ENCODE measurements around the gene PHYKPL.

- no peak for TF ChIP-seq CTCF (IDR thresholded peaks at IDR 0.05; ENCODE audit: extremely low read depth in 1 of 2, insufficient read depth in 1 of 2, low read depth in 1 of 2, low read length in 2 of 2)
- no peak for TF ChIP-seq POLR2AphosphoS5 (IDR thresholded peaks at IDR 0.05; ENCODE audit: insufficient read depth, low read depth, low read length)
- no peak for TF ChIP-seq FOS (IDR thresholded peaks at IDR 0.05; ENCODE audit: borderline replicate concordance, insufficient read depth, low read length)
- TF ChIP-seq EZH2 (IDR thresholded peaks at IDR 0.05; ENCODE audit: borderline replicate concordance, low read depth, low read length, severe bottlenecking), result no peak
- no peak for TF ChIP-seq POLR2A (IDR thresholded peaks at IDR 0.05; ENCODE audit: low read depth, low read length)
- TF ChIP-seq MYC (IDR thresholded peaks at IDR 0.05; ENCODE audit: low read depth, low read length), result no peak
These were observed 34.0 kb upstream of the PHYKPL start for GRCh38 chr5:178266581-178266980.
